ENCODE data around the gene USP25.
"Not testable (repeated sequence)": the region's sequence is repeated elsewhere in the genome, so short reads cannot be mapped to it uniquely, and the experiment has no call there.

The USP25 gene

DNA sequence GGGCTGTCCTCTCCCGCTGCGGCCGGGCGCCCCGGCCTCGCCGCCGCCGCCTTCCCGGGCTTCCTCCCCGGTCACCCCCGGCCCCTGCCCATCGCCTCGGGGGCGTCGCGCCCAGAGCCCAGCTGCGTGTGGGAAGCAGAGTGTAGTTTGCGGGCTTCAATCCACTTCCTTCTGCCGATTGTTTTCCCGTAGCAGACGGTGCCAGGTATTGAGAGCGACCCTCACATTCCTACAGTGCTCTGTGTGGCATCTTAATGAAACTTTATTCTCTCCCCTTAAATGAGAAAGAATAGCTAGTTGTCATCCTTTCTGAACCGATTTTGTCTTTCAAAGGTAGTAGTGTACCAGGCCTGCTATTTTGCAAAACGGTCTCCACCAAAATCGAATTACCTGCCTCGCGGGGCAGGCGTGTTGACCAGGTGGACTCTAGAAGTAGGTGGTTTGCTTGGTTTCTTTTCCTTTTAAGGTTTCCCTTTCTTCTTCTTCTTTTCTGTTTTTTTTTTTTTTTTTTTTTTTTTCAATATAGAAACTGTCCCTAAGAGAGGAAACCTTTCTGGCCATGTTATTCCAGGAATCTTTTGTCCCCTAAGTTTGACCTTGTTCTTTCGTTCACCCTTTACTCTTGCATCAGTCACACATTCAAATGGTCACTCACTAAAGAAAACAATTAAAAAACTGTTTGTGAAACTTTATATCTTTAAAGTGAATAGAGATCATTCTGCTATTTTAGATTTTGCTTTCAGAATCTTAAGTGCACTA lies 881 bp downstream of the USP25 start:
- H3K4me3 ChIP-seq (ENCODE audit: low read depth, low read length): peak overlapping the region; percentile 62

DNA sequence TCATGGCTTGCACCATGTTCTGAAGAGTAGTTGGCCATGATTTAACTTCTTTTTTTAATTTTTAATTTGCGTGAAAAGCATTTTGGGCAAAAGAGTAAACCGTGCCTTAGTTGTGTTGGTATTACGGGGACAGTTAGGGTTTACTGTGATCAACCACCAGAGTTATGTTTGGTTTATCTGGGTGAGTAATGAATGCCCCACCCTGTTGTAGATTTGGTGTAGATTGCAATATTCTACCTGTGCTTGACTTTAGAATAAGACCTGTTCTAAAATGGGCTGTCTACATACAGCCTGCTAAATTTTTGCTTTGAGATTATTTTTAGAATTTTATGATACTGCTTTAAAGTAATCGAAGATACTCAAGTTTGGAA lies 1.4 kb downstream of the USP25 start:
- H3K4me3 ChIP-seq (ENCODE audit: low read depth, low read length): peak overlapping the region; percentile 62
- TF ChIP-seq CTCF (IDR thresholded peaks at IDR 0.05; ENCODE audit: borderline replicate concordance, insufficient read depth, low read depth, low read length): no peak

More for the DNA sequence above, 881 bp downstream of the USP25 start:
- TF ChIP-seq CTCF (IDR thresholded peaks at IDR 0.05; ENCODE audit: borderline replicate concordance, insufficient read depth, low read depth, low read length): no peak

GRCh38 chr21:15732290-15732995 lies 2.7 kb downstream of the USP25 start:
- TF ChIP-seq CTCF (IDR thresholded peaks at IDR 0.05; ENCODE audit: borderline replicate concordance, insufficient read depth, low read depth, low read length): no peak
- H3K4me3 ChIP-seq (ENCODE audit: low read depth, low read length): peak overlapping the region; percentile 23

DNA sequence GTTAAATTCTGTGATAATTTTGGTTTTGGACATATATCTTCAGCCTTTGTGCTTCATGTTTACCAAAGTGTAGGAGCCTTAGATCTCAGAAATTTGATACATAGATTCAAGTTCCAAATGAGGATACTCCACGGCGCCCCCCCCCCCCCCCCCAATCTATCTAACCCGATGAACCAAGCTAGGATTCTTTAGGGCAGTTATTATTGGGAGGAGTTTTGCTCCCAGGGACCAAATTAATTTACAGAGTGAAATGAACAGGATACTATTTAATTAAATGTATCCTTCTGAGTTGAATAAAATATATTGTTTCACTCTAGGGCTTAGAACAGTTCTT lies 3.2 kb downstream of the USP25 start:
- no peak for TF ChIP-seq CTCF (IDR thresholded peaks at IDR 0.05; ENCODE audit: borderline replicate concordance, insufficient read depth, low read depth, low read length)
- peak overlapping the region; percentile 23 for H3K4me3 ChIP-seq (ENCODE audit: low read depth, low read length)

GRCh38 chr21:15735409-15735808 lies 5.6 kb downstream of the USP25 start:
- no peak for TF ChIP-seq CTCF (IDR thresholded peaks at IDR 0.05; ENCODE audit: borderline replicate concordance, insufficient read depth, low read depth, low read length)
- H3K4me3 ChIP-seq (ENCODE audit: low read depth, low read length): no peak overlapping the region

- H3K4me3 ChIP-seq (ENCODE audit: low read depth, low read length): not testable (repeated sequence)
These were observed 6.1 kb downstream of the USP25 start for GRCh38 chr21:15735931-15736330.

- H3K4me3 ChIP-seq (ENCODE audit: low read depth, low read length): not testable (repeated sequence)
These were observed 9.0 kb downstream of the USP25 start for GRCh38 chr21:15738779-15739178.

- no peak for TF ChIP-seq CTCF (IDR thresholded peaks at IDR 0.05; ENCODE audit: borderline replicate concordance, insufficient read depth, low read depth, low read length)
These were observed 10.6 kb downstream of the USP25 start for GRCh38 chr21:15740383-15740782.

More at GRCh38 chr21:15740383-15740782, 10.6 kb downstream of the USP25 start:
- no peak overlapping the region for H3K4me3 ChIP-seq (ENCODE audit: low read depth, low read length)

Measured in GM12875 (cell line).